GM21423 (cell line): ENCODE measurements around the gene MIS18A.
"Not testable (repeated sequence)": the region's sequence is repeated elsewhere in the genome, so short reads cannot be mapped to it uniquely, and the experiment has no call there.

Experiments used
- ATAC-seq: cut with Tn5 transposase; IDR thresholded peaks from one replicate; pipeline ENCODE4 v1.9.1; 2021; ENCODE audit warnings: mild to moderate bottlenecking, moderate library complexity; ENCODE audit not compliant: unreplicated experiment

MIS18A gene

DNA sequence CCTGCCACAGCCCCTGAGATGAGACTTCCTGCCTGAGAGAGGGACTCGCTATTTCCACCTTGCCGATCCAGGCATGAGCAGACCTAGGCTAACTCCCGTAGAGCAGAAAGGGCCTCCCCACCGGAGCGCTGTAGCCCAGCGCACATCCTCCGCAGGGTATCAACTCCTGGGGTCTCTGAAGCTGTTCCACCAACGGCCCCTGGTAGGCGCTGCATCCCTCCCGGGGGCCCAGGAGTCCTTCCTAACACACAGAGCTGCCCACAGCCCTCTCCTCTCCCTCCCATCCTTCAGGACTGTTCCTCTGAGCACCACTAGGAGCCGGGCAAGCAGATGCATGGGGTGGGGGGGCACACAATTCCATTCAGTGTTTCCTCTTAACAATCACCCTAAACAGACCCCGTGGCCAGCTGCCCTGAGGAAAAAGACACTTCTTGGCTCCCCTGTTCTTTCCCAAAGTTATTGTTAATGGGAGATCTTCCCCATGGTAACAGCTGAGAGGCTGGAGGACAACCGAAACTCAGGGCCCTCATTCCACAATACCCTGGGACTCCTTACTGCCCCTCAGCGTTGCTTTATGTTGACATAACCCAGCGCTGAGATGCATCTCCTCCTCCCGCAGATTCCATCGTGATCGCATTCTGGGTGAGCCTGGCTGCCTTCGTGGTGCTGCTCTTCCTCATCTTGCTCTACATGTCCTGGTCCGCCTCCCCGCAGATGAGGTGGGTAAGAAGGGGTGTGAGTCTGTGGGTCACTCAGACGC is 27.4 kb upstream of the MIS18A start:
- ATAC-seq: no peak

DNA sequence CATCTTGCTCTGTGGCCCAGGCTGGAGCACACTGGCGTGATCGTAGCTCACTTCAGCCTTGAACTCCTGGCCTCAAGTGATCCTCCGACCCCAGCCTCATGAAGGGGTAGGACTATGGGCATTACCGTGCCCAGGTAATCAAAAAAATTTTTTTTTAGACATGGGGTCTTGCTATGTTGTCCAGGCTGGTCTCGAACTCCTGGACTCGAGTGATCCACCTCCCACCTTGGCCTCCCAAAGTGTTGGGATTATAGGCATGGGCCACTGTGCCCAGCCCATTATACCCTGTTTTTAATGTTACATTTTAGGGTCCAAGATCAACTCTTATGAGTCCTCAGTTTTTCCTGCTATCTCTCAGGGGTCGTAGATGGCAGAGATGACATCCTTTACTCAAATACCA is 26.1 kb upstream of the MIS18A start:
- ATAC-seq: no peak

DNA sequence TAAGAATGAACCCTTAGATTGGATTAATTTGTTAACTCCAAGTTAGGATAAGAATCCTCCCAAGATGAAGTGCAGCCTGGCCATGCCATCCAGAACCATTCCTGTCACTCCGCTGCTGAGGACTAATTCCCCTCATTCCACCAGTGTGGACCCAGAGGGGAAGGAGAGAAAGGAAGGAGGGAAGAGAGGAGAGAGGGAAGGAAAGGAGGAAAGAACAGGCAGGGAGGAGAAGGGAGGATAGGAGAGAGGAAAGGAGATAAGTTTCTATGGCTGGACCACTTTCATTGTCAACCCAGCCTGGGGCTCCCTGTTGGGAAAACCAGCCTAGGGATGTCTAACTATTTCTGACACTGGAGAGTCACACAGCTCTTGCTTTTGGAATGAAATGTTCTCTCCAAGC is 24.5 kb upstream of the MIS18A start:
- ATAC-seq: no peak

DNA sequence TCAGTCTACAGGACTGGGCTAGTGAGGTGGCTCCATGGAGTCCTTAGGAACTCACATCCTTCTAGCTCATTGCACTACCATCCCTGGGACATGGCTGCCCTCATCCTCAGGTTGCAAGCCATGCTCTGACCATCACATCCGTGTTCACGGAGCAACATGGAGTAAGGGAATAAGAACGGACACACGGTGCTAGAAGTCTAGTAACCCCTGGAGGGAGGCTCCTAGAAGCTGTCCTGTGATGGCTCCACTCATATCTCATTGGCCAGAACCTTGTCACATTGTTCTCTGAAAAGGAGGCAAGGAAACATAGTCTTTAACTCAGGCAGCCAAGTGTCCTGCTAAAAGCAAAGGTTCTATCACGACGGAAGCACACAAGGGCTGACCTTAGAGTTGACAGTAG is 23.7 kb upstream of the MIS18A start:
- ATAC-seq: no peak

DNA sequence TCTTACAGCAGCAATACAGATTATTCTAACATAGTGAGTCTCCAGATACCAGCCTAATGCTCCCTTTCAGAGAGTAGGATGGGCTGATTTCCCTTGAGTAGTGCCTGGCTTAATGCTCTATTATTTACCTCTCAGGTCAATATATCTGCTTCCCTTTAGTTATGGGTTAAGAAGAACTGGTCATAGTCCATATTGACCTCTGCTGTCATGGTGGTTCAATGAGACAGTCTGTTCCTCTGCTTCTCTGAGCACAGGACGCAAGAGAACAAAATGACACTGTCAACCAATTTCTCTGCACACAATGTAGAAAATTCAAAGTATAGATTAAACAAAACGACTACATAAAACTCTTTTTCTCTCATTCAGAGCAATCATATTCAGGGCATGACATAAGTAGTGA is 22.7 kb upstream of the MIS18A start:
- ATAC-seq: no peak

DNA sequence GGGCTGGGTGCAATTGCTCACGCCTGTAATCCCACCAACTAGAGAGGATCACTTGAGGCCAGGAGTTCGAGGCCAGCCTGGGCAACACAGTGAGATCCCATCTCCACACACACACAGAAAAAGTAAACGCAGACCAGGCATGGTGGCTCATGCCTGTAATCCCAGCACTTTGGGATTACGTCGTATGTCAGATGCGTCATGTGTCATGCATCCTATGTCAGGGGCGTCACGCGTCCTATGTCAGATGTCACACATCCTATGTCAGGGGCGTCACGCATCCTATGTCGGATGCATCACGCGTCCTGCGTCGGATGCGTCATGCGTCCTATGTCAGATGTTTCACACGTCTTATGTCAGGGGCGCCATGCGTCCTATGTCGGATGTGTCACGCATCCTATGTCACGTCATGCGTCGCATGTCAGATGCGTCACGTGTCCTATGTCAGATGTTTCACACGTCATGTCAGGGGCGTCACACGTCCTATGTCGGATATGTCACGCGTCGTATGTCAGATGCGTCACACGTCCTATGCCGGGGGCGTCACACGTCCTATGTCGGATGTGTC is 21.4 kb upstream of the MIS18A start:
- no peak for ATAC-seq

DNA sequence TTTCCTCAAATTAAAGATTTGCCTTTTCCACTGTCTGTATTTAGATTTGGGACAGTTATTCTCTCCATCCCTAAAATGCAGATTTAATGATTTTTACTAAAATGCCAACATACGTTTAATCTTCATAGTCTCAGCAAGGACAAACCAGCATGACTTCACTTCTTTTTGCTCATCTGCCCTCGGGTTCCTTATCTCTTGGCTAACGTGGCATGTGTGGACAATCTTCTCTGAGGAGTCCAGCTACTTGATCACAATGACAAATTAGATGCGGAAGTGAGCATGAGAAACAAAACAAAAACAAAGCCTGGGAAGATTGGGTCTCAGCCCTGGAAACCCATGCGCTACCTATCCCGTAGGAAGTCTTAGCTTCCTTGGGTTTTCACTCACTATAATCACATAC is 20.8 kb upstream of the MIS18A start:
- no peak for ATAC-seq

DNA sequence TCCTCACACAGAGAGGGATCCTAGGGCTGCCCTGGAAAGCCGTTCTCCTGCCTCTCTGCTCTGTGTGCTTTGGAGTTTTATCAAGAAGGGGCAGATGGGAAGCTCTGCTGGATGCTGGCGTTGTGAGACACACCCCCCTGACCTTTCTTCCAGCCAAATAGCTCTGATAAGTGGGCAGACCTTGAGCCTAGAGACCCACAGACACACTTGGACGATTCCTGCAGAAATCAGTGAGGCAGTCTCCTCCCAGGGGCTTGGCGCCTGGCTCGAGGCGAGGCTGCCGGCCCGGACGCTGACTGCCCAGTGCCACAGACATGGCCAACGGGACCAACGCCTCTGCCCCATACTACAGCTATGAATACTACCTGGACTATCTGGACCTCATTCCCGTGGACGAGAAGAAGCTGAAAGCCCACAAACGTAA is 19.8 kb upstream of the MIS18A start, which contains the start of gene MRAP:
MRAP (plus strand) TSS at position 198 of the 424 bp plus-strand sequence; CDS start at position 315, 117 bp downstream.
- no peak for ATAC-seq

DNA sequence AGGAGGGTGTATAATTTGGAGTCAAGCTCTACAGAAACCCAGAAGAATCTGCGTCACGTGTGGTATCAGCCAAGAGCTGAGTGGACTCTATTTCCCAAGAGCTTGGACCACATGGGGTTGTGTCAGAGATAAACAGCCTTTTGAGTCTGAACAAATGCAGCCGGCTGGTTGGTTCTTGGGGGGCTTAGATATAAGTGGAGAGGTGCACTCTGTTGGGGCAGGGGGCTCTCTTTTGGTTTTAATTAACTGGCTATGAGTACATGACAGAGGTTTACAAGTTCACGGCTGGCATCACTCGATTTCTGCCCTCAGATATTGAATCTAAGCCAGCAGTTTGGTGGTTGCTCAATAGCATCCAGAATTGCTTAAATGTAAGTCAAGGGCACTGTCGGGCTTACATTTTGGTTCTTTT is 19.3 kb upstream of the MIS18A start:
- no peak for ATAC-seq

DNA sequence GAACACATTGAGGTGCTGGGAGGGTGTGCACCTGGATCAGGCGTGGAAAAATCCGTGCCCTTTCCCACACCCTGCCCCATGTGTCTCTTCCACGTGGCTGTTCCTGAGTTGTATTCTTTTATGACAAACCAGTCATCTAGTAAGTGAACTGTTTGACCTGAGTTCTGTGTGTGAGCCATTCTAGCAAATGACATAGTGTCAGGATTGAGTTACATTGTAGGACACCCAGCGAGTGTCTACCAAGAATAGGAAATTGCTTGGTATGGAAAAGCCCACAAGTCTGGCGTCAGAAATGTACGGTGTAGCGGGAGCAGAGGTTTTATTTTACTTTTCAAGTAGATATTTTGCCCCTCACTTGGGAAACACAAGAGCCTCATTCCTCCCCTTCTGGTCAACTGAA is 18.6 kb upstream of the MIS18A start:
- ATAC-seq: no peak

DNA sequence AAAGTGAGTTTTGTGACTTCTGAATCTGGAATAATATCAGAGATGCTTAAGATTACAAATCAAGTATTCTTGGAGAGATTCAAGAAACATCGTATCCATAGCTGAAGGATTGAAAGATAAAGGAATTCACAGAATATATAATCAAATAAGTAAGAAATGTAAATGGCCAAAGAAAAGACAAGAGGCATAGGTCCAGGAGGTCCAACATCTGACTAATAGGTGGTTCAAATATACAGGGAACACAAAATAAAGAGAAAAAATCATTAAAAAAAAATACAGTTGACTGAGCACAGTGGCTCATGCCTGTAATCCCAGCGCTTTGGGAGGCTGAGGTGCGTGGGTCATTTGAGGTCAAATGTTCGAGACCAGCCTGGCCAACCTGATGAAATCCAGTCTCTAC is 6.6 kb upstream of the MIS18A start:
- no peak for ATAC-seq

DNA sequence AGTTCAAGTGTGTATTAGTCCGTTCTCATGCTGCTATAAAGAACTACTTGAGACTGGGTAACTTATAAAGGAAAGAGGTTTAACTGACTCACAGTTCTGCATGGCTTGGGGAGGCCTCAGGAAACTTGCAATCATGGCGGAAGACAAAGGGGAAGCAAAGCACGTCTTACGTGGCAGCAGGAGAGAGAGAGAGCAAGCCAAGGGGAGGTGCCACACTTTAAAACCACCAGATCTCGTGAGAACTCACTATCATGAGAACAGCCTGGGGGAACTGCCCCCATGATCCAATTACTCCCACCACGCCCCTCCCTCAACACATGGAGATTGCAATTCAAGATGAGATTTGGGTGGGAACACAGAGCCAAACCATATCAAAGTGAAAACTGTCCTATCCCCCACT is 4.1 kb upstream of the MIS18A start:
- ATAC-seq: no peak

DNA sequence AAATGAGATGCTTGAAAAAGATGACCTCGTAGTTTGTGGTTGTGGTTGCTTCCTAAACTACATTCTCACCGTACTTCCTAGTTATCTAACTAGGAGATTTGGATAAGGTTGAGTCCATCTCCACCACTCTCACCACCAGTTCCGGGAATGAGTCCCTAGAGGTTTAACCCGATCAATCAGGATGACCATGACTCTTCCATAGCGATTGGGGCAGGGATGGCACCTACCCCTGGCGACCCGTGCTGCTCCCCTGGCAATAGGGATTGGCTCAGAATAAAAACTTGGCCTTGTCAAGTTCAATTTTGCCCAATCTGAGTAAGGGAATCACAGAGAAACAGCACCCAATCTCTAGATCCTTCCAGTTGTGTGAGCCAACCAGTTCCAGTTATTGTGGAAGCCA is 2.7 kb upstream of the MIS18A start:
- ATAC-seq: no peak

DNA sequence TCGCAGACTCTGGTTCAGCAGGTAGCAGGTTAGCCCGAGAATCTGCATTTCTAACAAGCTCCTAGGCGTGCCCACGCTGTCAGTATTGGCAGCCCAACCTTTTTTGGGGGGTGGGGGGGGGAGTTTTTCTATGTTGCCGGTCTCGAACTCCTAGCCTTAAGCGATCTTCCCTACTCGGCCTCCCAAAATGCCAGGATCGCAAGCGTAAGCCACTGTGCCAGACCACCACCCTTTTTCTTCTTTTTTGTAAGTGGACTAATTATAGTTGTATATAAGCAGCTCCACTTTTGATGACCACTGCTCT is 480 bp upstream of the MIS18A start:
- no peak for ATAC-seq

DNA sequence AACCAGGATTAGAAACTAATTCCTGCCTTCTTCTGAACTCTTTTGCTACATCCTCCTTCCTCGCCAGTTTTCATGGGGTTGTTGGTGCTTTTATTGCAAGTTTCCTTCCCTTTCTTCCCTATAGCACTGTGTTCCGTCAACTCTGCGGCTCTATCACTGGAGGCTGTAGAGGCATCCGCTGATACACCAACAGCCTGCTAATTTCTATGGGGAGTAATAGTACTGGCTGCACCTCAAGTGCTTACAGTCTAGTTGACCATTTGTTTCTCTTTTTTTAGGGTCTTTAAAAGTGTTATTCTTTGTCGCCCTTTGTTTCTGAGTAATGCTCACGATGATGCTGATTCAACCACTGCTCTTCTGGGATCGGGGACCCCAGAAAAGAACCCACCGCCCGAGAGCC is 746 bp downstream of the MIS18A start:
- no peak for ATAC-seq

DNA sequence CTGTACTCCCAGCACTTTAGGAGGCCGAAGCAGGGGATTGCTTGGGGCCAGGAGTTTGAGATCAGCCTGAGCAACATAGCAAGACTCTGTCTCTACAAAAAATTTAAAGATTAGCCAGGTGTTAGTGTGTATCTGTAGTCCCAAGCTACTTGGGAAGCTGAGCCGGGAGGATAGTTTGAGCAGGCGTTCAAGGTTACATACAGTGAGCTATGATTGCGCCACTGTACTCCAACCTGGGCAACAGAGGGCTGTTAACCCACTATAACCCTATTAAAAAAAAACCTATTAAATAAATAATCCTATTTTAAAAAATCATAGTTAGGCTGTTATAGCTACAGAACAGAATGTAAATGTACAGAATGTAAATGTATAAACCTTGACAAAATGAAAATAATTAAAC is 2.2 kb downstream of the MIS18A start:
- no peak for ATAC-seq

DNA sequence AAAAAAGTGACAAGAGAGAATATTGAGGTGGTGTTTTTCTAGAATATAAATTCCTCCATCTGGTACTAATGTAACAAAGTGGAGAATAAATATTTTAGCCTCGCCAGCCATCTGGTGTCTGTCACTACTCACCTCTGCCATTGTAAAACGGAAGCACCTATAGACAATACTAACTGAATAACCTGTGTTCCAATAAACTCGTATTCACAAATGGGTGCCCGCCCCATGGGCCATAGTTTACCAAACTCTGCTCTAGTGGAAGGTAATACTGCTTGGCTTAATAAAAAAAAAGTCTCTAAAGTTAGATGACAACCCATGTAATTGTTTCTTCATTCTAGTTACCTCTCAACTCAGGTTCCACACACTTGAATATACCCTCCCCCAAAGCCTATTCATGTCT is 8.1 kb downstream of the MIS18A start:
- no peak for ATAC-seq

DNA sequence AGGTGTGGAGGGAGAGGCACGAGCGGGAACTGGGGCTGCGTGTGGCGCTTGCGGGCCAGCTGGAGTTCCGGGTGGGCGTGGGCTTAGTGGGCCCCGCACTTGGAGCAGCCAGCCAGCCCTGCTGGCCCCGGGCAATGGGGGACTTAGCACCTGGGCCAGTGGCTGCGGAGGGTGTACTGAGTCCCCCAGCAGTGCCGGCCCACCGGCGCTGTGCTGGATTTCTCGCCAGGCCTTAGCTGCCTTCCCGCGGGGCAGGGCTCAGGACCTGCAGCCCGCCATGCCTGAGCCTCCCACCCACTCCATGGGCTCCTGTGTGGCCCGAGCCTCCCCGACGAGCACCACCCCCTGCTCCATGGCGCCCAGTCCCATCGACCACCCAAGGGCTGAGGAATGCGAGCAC is 13.5 kb downstream of the MIS18A start:
- not testable (repeated sequence) for ATAC-seq

DNA sequence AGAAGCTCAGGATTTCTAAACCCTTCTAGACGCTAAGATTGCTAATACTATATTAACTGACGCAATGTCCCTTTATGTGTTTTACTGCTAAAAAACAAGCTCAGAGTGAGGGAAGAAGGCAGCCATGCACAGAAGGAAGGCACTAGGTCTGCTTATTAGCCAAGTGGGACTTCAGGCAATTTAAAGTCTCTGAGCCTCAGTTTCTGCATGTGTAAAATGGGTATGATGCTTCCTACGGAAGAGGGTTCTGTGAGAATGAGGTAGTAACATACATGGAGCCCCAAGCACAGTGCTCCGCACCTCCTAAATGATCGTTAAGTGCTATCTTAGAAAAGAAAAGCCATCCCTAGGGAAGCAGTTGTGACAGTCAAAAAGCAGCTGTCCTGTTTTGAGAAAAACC is 16.9 kb downstream of the MIS18A start:
- ATAC-seq: no peak

DNA sequence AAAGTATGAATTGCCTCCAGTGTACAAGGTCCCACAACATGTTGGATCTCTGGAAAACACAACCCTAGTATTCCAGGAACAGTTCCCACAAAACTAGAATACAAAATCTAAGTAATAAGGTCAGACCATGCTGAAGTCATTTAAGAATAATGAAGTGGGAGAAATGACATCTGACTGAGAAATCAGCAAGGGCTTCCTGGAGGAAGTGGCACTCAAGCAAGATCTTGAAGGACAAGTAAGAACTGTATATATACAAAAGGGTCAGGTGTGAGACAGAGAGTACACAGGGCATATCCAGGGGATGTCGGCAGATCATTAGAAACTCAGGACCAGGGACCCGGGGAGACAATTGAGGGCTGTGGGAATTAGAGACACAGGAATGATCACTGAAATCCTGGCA is 18.7 kb downstream of the MIS18A start:
- ATAC-seq: no peak

DNA sequence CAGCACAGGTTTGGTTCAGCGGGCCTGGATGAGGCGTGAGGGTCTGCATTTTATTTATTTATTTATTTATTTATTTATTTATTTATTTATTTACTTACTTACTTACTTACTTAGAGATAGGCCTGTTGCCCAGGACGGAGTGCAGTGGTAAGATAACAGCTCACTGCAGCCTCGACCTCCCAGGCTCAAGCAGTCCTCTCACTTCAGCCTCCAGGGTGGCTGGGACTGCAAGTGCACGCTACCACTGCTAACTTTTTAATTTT is 20.1 kb downstream of the MIS18A start:
- not testable (repeated sequence) for ATAC-seq

DNA sequence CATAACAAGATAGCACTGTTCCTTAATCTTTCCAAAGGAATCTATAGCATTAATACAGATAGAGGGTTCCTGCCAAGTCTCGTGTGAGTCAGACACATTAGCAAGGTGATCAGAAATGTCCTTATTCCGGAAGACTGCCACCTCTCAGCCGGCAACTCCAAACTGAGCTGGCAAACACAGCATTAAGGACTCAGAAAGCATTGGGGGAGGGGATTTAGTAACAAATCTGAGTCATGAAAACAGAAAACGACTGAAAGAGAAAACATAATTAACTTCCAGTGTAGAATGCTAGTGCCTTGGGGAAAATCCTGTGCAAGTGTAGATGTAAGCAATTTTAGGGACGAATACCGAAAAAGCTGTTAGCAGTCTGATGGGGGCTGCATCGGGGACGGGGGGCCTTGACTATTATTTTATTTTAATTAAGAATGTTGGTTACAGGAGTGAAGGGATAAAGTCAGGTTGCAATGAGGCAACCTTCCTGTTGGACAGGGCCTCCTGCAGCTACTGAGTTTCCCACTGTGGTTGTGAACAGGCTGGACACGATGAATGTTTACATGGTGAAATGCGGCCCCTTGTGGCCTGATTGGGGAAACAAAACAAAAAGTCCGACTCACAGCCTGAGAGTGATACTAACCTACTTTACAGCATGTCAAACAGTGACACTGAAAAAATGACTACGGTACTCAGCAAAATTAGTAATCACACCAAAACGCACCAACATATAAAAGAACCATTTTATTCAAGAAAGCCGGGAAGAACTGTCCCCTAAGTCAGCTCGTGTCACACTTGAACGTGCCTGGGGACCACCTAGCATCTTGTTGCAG is 20.7 kb downstream of the MIS18A start:
- peak; percentile 68 for ATAC-seq
